Measurements from ENCODE around the gene ZNF611.
"Not testable (repeated sequence)": the region's sequence is repeated elsewhere in the genome, so short reads cannot be mapped to it uniquely, and the experiment has no call there.

Gene ZNF611

GRCh38 chr19:52690369-52691214, 44.3 kb downstream of the ZNF611 start:
- Histone ChIP-seq H3K4me1 (ENCODE audit: insufficient read depth, low read length) (peaks cover 43% of the 10 kb centered on the region), H3K4me3 (ENCODE audit: low read depth in 1 of 2, low read length in 2 of 2) (peak overlapping the region; percentile 30 to 60; a peak in 3 of 4 replicates), H3K4me2 (ENCODE audit: insufficient read depth, low read length) (peak overlapping the region; percentile 74), H3K79me2 (ENCODE audit: insufficient read depth, low read length) (peaks cover 43% of the 10 kb centered on the region), H3K9ac (ENCODE audit: low read depth, low read length) (peak overlapping the region; percentile 61), H3K27me3 (ENCODE audit: insufficient read depth, low read length, poor library complexity) (no peaks in the 10 kb centered on the region), H4K20me1 (ENCODE audit: insufficient read depth, low read length) (peaks cover 11% of the 10 kb centered on the region; the same call in 1 of the 2 replicates), H3K36me3 (ENCODE audit: insufficient read depth, low read length) (peaks cover 6% of the 10 kb centered on the region), H3K9me3 (ENCODE audit: insufficient read depth, low read length, severe bottlenecking) (no peaks in the 10 kb centered on the region), H3K27ac (ENCODE audit: low read length) (peak overlapping the region; percentile 95), H2AFZ (ENCODE audit: low read depth, low read length) (peak overlapping the region; percentile 89)
- TF ChIP-seq EZH2 (IDR thresholded peaks at IDR 0.05; ENCODE audit: borderline replicate concordance, low read depth, low read length, severe bottlenecking) (no peak), CTCF (IDR thresholded peaks at IDR 0.05; ENCODE audit: borderline replicate concordance, extremely low read depth, low read length, poor library complexity, severe bottlenecking) (no peak)
- ATAC-seq (ENCODE audit: insufficient read depth, low read depth): peak; percentile 95
- peak; percentile 96 for DNase-seq

- H3K4me3 ChIP-seq (ENCODE audit: low read depth in 1 of 2, low read length in 2 of 2): peak overlapping the region; percentile 30 to 60; a peak in 3 of 4 replicates
- H3K4me2 ChIP-seq (ENCODE audit: insufficient read depth, low read length): peak overlapping the region; percentile 74
- peaks cover 43% of the 10 kb centered on the region for H3K4me1 ChIP-seq (ENCODE audit: insufficient read depth, low read length)
- ATAC-seq (ENCODE audit: insufficient read depth, low read depth) (peak; percentile 48), DNase-seq (peak; percentile 52)
- peak overlapping the region; percentile 81 for H3K27ac ChIP-seq (ENCODE audit: low read length)
- H3K36me3 ChIP-seq (ENCODE audit: insufficient read depth, low read length): peaks cover 13% of the 10 kb centered on the region
- H3K9me3 ChIP-seq (ENCODE audit: insufficient read depth, low read length, severe bottlenecking): no peaks in the 10 kb centered on the region
- TF ChIP-seq EZH2 (IDR thresholded peaks at IDR 0.05; ENCODE audit: borderline replicate concordance, low read depth, low read length, severe bottlenecking) (no peak), CTCF (IDR thresholded peaks at IDR 0.05; ENCODE audit: borderline replicate concordance, extremely low read depth, low read length, poor library complexity, severe bottlenecking) (no peak)
- peaks cover 11% of the 10 kb centered on the region; the same call in 1 of the 2 replicates for H4K20me1 ChIP-seq (ENCODE audit: insufficient read depth, low read length)
- peak overlapping the region; percentile 76 for H2AFZ ChIP-seq (ENCODE audit: low read depth, low read length)
- H3K79me2 ChIP-seq (ENCODE audit: insufficient read depth, low read length): peaks cover 50% of the 10 kb centered on the region
- H3K27me3 ChIP-seq (ENCODE audit: insufficient read depth, low read length, poor library complexity): no peaks in the 10 kb centered on the region
- H3K9ac ChIP-seq (ENCODE audit: low read depth, low read length): peak overlapping the region; percentile 61
Measured at GRCh38 chr19:52689843-52690368, 44.9 kb downstream of the ZNF611 start.

GRCh38 chr19:52688925-52689796, 45.7 kb downstream of the ZNF611 start:
- not testable (repeated sequence) for H3K9me3 ChIP-seq (ENCODE audit: insufficient read depth, low read length, severe bottlenecking); DNase-seq; H3K27me3 ChIP-seq (ENCODE audit: insufficient read depth, low read length, poor library complexity); ATAC-seq (ENCODE audit: insufficient read depth, low read depth)
- Histone ChIP-seq H3K9ac (ENCODE audit: low read depth, low read length) (peak overlapping the region; percentile 61), H3K4me3 (ENCODE audit: low read depth in 1 of 2, low read length in 2 of 2) (peak overlapping the region; percentile 30 to 60; a peak in 3 of 4 replicates), H3K36me3 (ENCODE audit: insufficient read depth, low read length) (peaks cover 18% of the 10 kb centered on the region), H3K27ac (ENCODE audit: low read length) (peak overlapping the region; percentile 81), H4K20me1 (ENCODE audit: insufficient read depth, low read length) (peaks cover 15% of the 10 kb centered on the region; the same call in 1 of the 2 replicates), H3K79me2 (ENCODE audit: insufficient read depth, low read length) (peaks cover 57% of the 10 kb centered on the region), H3K4me2 (ENCODE audit: insufficient read depth, low read length) (peak overlapping the region; percentile 74), H2AFZ (ENCODE audit: low read depth, low read length) (peak overlapping the region; percentile 76), H3K4me1 (ENCODE audit: insufficient read depth, low read length) (peaks cover 43% of the 10 kb centered on the region)
